Right lobe of liver (tissue), 4 donors: ENCODE data around the gene SLC4A4.

Experiments
- CTCF ChIP-seq, 4 donors: fragments of 200-600 bp in 3 of 4; fragments of 450-650 bp in 1 of 4; IDR thresholded peaks; one replicate each; pipeline versions ENCODE4 v1.5.1 to v1.8.0; 2016 to 2022; ENCODE audit warnings: antibody characterized with exemption in 4 of 4, mild to moderate bottlenecking in 2 of 4
- POLR2A ChIP-seq: fragments of 450-650 bp; IDR thresholded peaks from one replicate; pipeline ENCODE4 v1.6.1; 2017; ENCODE audit warnings: antibody characterized with exemption, mild to moderate bottlenecking
- donor health status: DM: no; HTN: no; CAD: no.
- donor health status: DM: no; HTN: no; CAD: no.
- donor health status: DM: no; HTN: yes; CAD: no.

- no peak for TF ChIP-seq POLR2A
- no peak for TF ChIP-seq CTCF (IDR thresholded peaks at IDR 0.05)
Observed at GRCh38 chr4:71426381-71427042, 87.7 kb downstream of the SLC4A4 start.
